TTC549 (cell line): ENCODE measurements around the gene SLC4A9.

ENCODE experiments used
- FAIRE-seq: peaks from 2 replicates; lab custom pipeline; 2012; peaks lifted over from hg19 to GRCh38; lab: Jason Lieb, UNC

The SLC4A9 gene

GRCh38 chr5:140361901-140362300 is 1.9 kb downstream of the SLC4A9 start:
- no peak for FAIRE-seq

DNA sequence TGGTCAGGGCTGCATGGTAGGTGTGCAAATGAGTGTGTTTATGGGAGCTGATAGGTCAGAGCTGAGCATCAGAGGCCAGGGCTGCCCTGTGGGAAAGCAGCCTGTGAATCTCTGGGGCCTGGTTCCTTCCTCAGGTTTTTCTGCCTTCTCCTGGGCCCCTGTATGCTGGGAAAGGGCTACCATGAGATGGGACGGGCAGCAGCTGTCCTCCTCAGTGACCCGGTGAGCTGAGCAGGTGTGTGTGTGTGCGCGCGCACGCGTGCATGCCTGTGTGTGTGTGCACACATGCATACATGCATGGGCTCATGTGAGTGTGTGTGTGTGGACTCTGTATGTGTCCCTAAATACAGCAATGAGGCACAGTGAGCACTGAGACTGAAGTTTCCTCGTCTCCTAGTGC is 2.3 kb downstream of the SLC4A9 start:
- no peak for FAIRE-seq

DNA sequence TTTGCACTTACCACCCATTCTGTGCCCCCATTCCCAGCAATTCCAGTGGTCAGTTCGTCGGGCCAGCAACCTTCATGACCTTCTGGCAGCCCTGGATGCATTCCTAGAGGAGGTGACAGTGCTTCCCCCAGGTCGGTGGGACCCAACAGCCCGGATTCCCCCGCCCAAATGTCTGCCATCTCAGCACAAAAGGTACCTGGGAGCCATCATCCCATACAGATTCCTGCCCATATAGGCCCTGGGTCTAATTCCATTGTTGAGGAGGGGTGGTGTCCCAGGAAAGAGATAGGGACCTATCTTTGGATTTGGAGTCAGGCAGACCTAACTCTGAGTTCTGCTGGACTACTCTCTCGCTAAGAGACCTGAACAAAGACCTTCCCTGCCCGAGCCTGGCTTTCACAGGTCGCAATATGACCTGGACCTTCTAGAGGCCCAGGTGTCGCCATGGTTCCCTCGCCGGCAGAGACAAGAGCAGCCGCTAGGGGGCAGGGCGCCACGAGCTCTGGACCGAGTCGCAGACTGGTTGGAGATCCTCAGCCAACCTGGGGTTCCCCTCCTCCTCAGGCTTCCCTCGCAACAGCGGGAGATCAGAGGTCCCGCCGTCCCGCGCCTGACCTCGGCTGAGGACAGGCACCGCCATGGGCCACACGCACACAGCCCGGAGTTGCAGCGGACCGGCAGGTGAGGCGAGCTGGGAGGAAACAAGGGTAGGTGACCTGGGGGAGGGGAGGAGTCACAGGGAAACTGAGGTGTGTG is 3.1 kb downstream of the SLC4A9 start:
- FAIRE-seq = no peak

DNA sequence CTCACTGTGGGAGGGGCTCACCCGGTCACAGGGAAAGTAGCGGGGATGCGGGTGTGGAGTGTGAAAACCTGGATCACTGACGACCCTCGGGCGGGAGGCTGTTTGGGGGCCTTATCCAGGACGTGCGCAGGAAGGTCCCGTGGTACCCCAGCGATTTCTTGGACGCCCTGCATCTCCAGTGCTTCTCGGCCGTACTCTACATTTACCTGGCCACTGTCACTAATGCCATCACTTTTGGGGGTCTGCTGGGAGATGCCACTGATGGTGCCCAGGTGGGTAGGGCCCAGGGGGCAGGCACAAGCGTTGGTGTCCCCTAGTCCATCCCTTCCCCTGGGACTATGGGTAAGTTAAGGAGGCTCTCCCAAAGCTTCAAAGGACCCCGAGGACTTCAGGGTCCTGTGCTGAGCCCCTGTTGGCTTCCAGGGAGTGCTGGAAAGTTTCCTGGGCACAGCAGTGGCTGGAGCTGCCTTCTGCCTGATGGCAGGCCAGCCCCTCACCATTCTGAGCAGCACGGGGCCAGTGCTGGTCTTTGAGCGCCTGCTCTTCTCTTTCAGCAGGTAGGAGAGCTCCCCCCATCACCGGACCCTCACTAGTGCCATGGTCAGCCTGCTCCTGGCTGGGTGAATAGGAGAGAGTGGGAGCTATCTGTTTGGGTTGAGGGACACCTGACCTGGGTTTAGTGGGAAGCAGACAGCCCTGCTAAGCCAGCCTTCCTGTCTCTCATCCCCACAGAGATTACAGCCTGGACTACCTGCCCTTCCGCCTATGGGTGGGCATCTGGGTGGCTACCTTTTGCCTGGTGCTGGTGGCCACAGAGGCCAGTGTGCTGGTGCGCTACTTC is 3.9 kb downstream of the SLC4A9 start:
- no peak for FAIRE-seq

DNA sequence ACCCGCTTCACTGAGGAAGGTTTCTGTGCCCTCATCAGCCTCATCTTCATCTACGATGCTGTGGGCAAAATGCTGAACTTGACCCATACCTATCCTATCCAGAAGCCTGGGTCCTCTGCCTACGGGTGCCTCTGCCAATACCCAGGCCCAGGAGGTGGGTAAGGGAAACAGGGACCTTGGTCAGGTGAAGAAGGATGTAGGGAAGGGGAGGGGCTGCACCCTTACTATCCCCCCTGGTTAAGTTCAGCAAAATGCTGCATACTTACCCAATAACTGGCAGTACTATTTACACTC is 4.4 kb downstream of the SLC4A9 start:
- FAIRE-seq = no peak

- FAIRE-seq = no peak
These were observed 5.3 kb downstream of the SLC4A9 start for GRCh38 chr5:140365282-140365681.

- no peak for FAIRE-seq
These were observed 5.9 kb downstream of the SLC4A9 start for GRCh38 chr5:140365941-140366340.

DNA sequence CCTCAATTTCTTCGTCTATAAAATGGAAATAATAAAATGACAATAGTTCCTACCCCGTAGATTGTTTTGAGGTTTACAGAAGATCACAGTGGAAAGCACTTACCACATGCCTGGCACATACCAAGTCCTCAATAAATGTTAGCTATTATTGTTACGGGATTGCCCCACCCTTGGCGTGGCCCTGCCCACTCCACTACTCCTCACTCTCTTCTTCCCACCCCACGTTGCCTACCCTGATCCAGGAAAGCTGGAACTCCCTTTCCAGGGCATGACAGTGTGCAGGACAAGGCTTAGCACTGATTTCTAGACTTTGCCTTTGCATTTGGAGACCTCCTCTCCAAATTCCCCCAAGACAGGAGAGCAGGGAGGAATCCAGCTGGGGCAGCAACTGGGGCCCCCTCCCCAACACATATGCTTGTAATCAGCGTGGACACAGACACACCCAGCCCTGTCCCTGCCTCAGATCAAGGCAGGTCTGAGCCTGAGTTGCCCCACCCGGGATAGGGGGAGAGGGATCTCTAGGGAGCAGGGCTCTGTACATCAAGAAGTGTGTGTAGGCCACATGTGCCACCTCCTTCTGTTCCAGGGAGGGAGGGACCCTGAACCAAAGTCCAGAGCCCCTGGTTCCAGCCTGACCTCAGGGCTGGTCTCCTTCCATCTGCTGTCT is 6.7 kb downstream of the SLC4A9 start:
- no peak for FAIRE-seq

GRCh38 chr5:140367256-140368013 is 7.4 kb downstream of the SLC4A9 start:
- FAIRE-seq = no peak

- no peak for FAIRE-seq
These were observed 11.6 kb downstream of the SLC4A9 start for GRCh38 chr5:140371356-140372151.

DNA sequence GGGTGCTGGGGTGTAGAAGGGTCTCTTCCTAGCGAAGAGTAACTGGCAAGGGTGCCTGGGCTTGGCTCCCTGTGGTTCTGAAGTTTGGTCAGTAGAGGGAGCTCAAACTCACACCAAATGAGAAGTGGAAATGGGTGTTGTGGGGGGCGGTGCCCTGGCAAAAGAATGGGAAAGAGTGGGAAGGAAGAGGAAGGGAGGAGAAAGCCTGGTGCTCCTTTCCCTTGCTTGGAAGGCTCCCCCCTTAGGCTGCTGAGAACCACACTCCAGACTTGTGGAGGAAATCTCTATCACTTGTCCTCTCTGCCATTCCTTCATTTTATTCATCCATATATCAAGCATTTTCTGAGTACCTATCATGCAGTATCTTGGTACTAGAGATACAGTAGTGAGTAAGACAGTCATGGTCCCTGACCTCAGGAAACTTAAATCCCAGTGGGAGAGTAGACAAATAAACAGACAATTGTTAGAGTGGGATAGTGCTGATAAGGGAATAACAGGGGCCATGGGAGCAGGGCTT is 13.0 kb downstream of the SLC4A9 start:
- FAIRE-seq = no peak

GRCh38 chr5:140381351-140381750 is 21.4 kb downstream of the SLC4A9 start:
- no peak for FAIRE-seq

GRCh38 chr5:140381972-140382371 is 22.0 kb downstream of the SLC4A9 start:
- FAIRE-seq = no peak

DNA sequence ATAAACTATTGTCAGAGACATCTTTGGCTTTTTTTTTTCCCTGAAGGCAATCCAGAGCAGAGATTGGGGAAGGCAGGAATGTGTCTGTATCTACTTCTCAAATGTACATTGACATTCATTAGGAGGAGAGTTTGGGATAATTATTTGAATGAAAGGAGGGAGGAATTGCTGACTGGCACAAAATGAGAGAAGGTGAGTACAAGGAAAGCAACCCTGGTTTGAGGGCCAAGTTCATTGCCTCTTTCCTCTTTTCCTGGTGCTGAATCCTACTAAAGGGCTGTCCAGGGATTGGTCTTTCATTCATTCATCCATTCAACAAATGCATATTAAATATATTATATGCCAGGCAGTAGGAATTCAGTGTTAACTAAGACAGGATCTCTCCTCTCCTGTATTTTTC is 22.9 kb downstream of the SLC4A9 start:
- FAIRE-seq = no peak

GRCh38 chr5:140383300-140383699 is 23.3 kb downstream of the SLC4A9 start:
- no peak for FAIRE-seq

DNA sequence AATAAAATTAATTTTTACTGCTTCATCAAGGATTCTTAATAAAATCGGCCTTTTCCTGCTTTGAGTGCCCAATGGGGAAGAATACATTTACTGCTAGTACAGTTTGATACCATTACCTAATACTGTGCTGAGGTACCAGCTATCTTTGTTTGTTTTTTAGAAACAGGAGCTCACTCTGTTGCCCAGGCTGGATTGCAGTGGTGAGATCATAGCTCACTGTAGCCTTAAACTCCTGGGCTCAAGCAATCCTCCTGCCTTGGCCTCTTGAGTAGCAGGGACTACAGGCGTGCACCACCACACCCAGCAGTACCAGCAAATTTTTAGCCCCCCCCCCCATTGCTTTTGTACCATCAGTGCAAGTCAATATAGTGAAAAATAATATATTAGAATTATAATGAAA is 28.1 kb downstream of the SLC4A9 start:
- FAIRE-seq = no peak

GRCh38 chr5:140391312-140391711 is 31.3 kb downstream of the SLC4A9 start:
- no peak for FAIRE-seq

- no peak for FAIRE-seq
These were observed 31.7 kb downstream of the SLC4A9 start for GRCh38 chr5:140391732-140392131.

DNA sequence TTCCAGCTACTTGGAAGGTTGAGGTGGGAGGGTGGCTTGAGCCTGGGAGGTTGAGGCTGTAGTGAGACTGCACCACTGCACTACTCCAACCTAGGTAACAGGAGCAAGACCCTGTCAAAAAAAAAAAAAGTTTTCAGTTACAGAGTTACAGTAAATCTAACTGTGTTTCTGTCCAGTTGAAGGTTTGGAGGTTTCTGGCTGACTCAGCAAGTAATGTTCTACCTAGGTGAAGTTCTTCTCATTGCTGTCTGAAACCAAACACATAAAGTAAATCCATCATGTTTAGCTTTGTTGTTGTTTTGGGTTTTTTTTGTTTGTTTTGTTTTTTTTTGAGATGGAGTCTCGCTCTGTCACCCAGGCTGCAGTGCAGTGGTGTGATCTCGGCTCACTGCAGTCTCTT is 33.7 kb downstream of the SLC4A9 start:
- no peak for FAIRE-seq

DNA sequence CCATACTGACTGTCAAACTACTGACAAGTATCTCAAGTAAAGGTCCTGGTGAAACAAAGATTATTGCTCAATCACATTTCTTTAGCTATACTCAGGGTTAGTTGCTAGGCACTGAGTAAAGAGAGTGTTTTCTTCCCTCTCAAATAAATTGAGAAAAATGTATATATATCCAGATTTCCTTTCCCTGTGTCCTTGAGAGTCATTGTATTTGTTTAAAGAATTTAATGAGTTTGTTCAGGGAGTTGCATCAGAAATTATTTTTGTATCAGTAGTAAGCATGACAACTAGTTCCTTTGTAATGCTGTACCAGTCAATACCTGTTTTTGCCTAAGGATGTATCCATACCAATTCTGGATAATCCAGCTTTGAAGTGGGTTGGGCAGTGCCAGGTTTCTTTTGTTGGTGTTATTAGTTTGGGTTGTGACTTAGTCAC is 38.4 kb downstream of the SLC4A9 start:
- FAIRE-seq = no peak

DNA sequence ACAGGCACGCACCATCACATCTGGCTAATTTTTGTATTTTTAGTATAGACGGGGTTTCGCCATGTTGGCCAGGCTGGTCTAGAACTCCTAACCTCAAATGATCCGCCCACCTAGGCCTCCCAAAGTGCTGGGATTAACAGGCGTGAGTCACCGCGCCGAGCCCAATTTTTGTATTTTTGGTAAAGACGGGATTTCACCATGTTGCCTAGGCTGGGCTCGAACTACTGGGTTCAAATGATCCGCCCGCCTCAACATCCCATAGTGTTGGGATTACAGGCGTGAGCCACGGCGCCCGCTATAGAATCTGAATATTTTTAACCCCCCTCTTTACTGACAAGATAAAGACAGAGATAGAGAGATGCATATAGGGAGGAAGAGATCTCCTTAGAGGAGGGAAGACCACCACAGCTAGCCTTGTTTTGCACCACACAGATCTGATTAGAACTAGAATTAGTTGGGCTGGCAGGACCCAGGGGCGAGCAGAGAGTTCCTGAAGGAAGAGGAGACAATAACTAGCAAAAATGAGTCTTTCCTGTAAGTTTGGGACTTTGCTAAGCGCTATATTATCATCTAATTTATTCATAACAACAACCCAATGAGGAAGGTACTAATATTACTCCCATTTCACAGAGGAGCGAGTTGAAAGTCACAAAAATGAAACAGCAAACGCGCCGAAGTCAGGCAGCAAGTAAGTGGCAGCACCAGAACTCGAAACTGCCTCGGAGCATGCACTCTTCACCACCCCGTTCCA is 40.2 kb downstream of the SLC4A9 start:
- no peak for FAIRE-seq
